HG03280 (cell line): ENCODE measurements around the gene QRSL1.
"Not testable (repeated sequence)": the region's sequence is repeated elsewhere in the genome, so short reads cannot be mapped to it uniquely, and the experiment has no call there.

Experiments used
- ATAC-seq: cut with Tn5 transposase; IDR thresholded peaks from one replicate; pipeline ENCODE4 v1.9.1; 2021; ENCODE audit warnings: mild to moderate bottlenecking, moderate library complexity; ENCODE audit not compliant: unreplicated experiment

The QRSL1 gene

DNA sequence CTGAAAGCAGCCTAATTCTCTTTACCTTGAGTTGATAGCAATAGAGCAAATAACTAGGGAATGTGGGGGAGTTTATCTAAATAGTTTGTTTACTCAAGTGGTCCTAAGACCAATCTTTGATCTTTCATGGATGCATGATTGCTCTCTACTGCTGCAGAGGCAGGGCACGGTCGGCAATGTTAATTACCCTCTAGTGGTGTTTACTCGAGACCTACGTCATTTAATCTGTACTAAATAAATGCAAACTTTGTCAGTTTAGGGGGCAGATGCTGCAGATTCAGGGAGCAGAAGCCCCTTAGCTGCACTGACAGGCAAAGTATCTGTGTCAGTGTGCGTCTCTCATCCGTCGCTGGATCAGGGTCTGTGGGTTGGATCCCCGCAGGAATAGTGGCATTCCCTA is 7.0 kb upstream of the QRSL1 start:
- ATAC-seq, result no peak

DNA sequence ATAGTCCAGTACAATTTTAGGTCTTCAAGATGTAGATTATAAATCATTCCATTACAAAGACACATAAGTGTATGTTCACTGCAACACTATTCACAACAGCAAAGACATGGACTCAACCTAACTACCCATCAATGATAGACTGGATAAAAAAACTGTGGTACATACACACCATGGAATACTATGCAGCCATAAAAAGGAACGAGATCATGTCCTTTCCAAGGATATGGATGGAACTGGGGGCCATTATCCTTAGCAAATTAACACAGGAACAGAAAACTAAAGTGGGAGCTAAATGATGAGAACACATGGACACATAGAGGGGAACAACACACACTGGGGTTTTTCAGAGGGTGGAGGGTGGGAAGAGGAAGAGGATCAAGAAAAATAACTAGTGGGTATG is 6.3 kb upstream of the QRSL1 start:
- no peak for ATAC-seq

DNA sequence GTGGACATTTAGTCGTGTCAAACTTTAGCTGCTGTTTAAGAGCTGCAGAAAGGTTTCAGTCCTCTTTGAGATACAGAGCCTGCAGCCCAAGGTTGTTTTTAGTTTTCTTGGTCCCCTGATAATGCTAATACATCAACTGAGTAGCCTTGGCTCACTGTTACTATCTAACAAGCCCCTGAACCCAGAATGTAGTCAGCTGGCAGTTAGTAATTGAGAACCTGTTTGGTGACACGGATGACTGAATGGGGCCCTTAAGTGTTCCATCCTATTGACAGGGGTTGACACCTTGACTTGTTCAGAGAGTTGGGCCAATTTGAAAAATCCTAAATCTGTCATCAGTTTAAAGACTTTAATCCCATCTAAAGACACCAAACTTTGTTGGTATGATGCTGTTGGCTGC is 2.9 kb upstream of the QRSL1 start:
- ATAC-seq, result no peak

DNA sequence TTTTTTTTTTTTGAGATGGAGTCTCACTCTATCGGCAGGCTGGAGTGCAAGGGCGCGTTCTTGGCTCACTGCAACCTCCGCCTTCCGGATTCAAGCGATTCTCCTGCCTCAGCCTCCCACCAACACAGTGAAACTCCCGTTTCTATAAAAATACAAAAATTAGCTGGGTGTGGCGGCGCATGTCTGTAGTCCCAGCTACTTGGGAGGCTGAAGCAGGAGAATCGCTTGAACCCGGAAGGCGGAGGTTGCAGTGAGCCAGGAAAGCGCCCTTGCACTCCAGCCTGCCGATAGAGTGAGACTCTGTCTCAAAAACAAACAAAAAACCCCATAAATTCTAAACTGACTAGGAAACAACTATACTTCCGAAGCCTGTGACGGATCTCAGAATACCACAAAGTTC is 1.6 kb upstream of the QRSL1 start:
- ATAC-seq, result not testable (repeated sequence)

DNA sequence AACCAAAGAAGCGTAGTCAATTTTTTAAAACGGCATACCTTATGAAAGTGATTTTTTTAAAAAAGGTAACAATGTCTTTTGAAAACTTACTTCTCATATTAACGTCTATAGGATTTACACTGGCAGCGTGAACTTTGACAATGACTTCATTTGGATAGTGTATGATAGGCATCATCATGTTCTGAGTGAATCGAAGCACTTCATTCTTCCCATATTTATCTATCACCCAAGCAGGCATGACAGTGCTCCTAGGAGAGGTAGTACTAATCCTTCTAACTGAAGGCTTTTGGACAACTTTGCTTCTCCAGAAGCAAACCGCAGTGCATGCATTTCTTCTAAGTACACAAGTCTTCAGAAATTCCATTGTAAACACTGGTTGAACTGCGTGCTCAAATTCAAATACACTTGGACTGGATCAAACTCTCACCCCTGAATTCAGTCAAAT is 698 bp upstream of the QRSL1 start:
- peak; percentile 3 for ATAC-seq

DNA sequence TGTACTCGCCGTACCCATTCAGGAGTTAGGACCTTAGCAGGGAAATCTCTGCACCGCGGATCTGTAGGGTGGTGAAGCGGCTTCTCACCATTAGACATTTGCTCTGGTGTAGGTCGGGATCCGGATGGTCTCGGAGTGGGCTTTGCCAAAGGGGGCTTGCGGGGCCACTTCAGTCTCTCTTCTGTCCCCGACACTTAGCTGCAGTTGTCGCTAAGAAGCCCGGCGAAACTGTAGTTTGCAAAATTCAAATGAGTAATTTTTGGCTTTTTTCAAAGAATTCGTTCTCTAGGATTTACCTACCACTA is 433 bp downstream of the QRSL1 start:
- ATAC-seq, result no peak

DNA sequence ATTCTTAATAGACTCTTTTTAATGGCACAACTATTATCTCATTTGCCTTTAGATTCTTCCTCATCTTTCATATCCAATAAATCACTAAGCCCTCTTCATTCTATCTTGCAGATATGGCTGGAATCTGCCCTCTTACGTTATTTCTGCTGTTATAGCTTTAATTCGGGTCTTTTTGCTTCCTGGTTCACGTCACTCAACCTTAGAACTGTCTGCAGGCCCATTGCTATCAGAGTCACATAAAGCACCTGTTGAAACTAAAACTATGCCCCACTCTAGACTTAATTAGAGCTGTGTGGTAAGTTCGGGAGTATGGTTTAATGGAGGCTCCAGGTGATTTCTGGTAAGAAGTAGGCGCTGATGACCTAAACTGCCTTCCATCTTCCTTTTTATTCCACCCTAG is 988 bp downstream of the QRSL1 start:
- ATAC-seq, result no peak

DNA sequence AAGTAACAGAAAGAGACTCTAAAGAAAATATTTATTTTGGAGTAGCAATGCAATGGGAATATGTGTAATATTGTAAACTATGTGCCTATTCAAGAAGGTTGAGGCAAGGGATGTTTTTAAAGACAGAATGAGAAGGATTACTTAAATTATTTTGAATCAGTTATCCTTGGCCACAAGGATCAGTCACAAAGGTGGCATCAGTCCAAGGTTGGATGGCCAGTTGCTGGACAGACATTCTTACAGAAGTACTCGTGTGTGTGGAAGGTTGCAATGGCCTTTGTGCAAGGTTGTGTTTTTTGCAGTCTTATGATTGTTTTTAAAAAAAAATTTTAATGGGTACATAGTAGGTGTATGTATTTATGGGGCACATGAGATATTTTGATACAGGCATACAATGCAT is 2.0 kb downstream of the QRSL1 start:
- no peak for ATAC-seq

DNA sequence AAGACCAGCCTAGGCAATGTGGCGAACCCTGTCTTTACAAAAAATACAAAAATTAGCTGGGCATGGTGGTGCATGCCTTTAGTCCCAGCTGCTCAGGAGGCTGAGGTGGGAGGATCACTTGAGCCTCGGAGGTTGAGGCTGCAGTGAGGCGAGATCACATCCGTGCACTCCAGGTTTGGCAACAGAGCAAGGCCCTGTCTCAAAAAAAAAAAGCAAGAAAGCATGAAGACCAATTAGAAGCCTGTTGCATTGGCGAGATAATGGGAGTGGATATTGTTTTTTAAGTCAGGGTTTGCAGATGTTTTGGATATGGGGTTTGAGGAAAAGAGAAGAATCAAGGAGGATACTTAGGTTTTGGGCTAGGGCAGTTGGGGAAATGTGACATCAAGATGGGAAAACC is 5.2 kb downstream of the QRSL1 start:
- ATAC-seq, result no peak

DNA sequence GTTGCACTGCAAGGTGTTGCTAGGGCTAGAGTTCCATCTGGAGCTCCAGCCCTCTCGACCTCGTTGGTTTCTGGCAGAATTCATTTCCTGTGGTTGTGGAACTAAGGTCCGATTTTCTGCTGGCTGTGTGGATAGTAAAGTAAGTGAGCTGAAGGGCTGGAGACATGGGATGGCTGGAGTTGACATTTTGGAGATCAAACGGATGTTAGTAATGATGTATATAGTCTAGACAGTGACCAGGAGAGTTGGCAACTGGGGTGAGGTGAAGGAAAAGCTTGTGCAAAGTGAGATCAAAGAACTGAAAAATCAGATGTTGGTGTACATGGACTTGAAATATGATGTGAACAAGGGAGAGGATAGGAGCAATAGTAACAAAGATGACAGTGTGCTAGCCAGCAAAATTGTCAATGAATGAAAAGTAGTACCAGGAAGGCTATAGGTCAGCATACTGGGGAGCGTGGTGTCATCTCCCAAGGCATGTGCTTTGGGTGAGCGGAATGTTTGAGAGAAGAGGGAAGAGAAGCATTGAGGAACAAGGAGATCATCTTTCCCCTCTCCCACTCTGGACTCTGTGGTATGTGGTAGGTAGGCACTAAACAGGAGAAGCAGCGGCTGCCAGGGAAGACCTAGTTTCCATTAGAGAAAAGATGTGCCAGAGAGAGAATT is 7.8 kb downstream of the QRSL1 start:
- ATAC-seq, result peak; percentile 39

DNA sequence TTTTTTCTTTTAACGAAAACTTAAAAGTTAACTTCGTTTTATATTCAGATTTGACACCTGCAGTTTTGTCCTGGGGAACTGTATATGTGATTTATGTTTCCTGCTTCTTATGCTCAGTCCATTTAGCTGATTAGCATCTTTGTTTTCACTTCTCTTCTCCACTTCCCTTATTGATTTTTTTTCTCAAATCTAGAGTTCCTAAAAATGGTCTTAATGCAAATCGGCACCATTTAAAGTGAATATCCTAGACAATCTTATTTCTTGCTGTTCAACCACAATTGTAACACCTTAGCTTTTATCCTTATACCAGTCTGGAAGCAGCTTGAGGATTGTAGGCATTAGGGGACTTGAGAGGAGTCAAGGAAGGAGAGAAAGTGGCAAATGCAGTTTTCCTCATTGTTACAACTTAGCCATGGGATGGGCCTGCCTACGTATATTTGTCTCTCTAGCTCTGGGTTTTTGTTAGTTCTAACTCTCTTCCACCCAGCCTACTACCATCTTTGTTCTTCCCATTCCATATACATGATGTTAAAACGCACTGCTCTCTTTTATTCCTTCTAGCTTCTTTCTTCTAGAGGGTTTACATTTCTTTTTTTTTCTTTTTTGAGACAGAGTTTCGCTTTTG is 8.5 kb downstream of the QRSL1 start:
- ATAC-seq, result peak; percentile 70

DNA sequence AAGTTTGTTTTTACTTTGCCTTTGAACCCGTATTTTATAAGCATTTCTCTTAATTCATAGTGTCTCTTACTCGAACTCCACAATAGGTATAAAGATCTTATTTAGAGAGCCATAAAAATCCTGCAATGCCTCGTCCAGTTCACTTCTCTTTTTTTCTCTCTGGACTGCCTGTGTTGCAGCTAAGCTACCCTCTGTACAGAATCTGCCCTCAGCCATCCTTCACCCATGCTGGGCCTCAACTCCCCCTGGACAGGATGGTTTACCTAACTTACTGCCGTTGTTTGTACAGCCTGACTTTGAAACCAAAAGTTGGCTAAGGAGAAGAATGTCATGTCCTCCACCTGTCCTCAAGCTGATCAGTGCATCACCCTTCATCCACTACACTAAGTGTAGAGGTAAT is 10.4 kb downstream of the QRSL1 start:
- ATAC-seq, result no peak

DNA sequence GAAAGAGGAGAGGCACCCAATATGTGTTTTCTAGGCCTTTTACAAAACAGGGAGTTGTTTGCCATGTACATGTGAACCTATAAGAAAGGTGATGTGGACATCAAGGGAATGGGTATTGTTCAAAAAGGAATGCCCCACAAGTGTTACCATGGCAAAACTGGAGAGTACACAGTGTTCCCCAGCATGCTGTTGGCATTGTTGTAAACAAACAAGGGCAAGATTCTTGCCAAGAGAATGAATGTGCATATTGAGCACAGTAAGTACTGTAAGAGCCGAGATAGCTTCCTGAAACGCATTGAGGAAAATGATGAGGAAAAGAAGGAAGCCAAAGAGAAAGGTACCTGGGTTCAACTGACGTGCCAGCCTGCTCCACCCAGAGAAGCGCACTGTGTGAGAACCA is 13.1 kb downstream of the QRSL1 start:
- ATAC-seq, result no peak

DNA sequence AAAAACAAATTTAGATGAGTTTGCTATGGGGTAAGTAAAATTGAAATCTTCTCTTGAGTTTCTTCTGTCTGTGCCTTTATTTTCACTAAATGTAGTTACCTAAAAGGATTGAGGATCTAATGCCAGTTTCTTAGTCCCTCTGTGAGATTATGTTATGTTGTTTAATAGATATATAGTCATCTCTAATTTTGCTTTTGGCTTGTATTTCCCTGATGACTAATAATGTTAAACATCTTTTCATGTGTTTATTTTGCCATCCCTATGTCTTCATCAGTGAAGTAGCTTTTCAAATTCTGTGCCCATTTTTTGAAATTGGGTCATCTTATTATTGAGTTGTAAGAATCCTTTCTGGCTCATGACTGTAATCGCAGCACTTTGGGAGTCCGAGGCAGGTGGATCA is 13.7 kb downstream of the QRSL1 start:
- no peak for ATAC-seq

DNA sequence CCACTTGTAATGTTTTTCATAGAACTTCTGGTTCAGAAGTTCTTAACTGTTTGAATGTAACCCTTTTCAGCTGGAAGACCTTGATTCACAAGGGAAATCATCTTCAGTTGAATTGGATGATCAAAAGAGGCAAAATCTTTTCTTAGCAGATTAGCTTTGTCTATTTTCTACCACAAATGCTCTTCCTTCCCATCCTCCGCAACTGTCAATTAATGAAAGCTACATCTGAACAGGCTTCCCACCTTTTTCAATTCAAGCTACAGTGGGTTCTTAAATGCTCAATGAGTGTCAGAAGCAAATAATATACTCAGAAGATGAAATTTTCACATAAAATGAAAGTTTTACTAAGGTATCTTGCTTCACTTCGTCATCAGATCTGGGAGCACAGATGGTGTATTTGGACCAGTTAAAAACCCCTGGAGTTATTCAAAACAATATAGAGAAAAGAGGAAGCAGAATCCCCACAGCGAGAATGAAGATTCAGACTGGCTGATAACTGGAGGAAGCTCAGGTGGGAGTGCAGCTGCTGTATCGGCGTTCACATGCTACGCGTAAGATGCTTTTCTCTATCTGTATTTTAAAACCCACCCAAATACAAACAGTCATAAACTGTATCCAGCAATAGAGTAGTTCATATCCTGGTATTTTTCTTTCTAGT is 19.4 kb downstream of the QRSL1 start:
- ATAC-seq, result no peak

DNA sequence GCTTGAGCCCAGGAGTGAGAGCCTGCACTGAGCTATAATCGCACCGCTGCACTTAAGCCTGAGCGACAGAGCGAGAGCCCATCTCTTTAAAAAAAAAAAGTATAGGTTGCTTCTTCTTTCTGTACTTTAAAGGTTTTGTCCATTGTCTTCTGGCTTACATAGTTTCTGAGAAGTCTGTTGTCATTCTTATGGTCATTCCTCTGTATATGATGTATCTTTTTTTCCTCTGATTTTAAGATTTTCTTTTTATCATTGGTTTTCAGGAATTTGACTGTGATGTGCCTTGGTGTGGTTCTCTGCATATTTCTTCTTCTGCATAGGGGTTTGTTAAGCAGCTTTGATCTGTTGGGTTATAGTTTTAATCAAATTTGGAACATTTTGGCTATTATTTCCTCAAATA is 29.1 kb downstream of the QRSL1 start:
- no peak for ATAC-seq

DNA sequence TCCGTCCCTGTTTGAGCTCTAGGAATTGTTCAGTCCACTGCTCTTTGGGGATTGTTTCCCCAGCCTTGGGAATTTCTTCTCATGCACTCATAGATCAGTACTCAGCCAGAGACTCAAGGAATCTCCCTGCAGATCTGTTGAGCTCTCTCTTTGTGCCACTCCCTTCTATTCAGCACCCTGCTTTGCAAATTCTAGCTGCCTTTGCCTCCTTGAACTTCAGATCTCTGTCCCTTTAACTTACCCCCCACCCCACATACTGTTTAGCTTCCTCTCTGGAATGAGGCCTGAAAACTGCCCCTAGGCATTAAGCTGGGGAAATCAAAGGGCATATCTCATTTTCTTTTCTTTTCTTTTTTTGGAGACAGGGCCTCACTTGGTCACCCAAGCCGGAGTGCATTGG is 30.5 kb downstream of the QRSL1 start:
- ATAC-seq, result no peak

DNA sequence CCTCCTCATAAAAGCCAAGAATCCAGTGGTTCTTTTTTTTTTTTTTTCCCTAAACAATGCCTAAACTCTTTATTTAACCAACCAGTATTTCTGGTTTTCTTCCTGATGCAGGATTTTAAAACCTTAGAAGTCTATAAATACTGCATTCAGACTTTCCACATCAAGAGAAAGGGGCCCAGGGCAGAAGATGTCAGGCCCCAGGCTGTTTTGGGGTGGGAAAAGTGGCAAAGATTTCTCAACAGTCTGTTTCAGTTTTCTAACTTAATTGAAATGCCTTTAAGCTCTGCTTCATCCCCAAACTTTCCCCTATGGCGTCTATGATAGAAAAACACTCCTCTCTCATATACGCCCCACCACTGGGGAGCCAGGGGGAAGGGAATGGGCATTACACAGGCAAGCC is 33.1 kb downstream of the QRSL1 start:
- no peak for ATAC-seq

DNA sequence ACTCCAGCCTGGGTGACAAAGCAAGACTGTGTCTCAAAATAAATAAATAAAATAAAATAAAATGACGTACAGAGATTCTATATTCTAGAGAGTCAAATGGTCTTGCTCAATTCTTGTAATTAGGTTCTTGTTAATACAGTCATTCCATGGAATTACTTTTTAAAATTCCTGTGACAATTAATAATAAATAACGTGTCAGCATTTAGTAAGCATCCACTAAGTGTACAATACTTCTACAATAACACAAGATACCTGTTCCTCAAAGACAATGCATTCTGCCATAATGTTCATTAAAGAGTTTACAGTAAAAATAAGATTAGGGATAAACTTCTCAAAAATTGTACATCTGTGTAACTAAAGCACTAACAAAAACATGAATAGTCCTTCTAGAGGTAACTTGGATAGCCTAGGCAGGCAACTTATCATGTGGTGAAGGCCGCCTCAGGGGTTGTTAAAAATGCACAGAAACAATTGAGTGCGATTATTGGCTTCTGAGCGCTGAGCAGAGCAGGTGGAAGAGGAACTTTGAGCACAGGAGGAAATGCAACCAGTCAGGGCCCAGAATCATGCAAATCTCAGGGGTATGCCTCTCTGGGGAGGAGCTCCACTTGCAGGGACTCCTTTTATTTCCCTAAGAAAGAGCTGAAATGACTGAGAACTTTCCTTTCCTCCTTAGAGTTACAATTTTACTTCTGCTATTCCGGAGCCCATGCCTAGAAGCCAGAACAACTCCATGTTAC is 37.1 kb downstream of the QRSL1 start:
- peak; percentile 96 for ATAC-seq

DNA sequence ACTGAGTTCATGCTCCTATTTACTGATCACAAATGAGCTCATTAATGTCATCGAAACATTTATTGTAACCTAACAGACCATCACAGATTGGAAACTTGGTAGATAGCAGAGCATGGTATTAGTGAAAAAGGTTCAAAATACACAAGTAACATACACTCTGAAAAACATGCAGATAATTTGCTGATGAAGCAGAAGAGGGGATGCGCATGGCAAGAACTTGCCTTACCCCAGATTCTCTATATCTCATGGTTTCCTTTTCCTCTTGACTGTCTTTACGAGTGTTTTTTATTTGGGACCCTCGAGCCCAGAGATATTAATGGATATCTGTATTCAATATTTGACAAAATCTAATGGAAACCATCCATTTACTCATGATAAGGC is 37.6 kb downstream of the QRSL1 start:
- no peak for ATAC-seq

DNA sequence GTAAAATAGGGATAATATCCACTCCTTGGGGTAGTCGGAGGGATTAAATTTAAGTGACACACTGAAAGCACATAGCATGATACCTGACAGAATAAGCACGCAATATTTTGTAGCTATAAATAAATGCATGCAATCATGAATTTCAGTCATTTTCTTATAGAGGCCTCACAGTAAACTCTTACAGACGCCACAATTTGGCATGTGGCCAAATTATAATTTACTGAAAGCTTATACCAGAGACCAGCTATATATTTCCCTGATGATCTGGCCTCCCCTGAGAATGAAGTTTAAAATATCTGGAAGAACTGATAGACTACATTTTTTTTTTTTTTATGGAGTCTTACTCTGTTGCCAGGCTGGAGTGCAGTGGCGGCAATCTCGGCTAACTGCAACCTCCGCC is 40.9 kb downstream of the QRSL1 start:
- no peak for ATAC-seq

DNA sequence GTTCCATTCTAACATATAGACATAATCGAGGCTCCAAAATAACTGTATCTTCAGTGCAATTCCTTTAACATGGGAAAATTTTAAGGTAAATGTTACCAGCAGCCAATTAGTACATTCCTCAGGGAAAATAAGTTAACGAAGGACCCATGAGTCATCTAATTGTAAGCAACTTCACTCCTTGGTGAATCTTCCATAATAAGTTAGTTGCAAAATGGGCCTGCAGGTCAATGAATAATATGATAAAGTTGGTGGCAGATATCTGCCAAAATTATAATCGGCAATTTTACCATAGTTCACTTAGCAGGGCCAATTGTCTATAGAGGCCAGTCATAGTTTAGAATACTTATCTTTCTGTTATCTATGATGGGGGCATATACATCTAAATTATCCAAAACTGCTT is 42.3 kb downstream of the QRSL1 start:
- ATAC-seq, result no peak
